OCI-LY7 (cell line): ENCODE data around the gene COL17A1.

Experiments used
- CTCF ChIP-seq: fragments of 200-600 bp; sonication (generic); conservative IDR thresholded peaks from 2 replicates; pipeline ENCODE4 v1.5.1; 2014; ENCODE audit warnings: mild to moderate bottlenecking, antibody characterized with exemption, low read length, moderate library complexity, mixed read lengths
- EZH2phosphoT487 ChIP-seq: fragments of 200-600 bp; sonication (generic); IDR thresholded peaks from 2 replicates; pipeline ENCODE4 v1.6.1; 2018; ENCODE audit warnings: low read depth, borderline replicate concordance, mild to moderate bottlenecking, mixed run types, antibody characterized with exemption, low read length, moderate library complexity, mixed read lengths

- no peak for TF ChIP-seq EZH2phosphoT487
- peak; percentile 85 for TF ChIP-seq CTCF
These were observed 37.7 kb upstream of the COL17A1 start for GRCh38 chr10:104123397-104123796.
